Liver (tissue), 9 donors: ENCODE measurements around the gene ZNF544. TPM values are rescaled to one million over a fixed set of nuclear protein-coding genes. Genes with fewer than 3 reads are reported as not detected.

Experiments
- DNase-seq: peaks from one replicate; pipeline ENCODE4 v3.0.0-alpha.2; 2017; ENCODE audit warnings: low spot score
- H3K27ac ChIP-seq, 2 donors: one replicate each; pipeline ENCODE4 v1.7.0; 2013; ENCODE audit warnings: inconsistent platforms in 2 of 2, low read length in 2 of 2, control low read depth in 1 of 2, low read depth in 1 of 2, mild to moderate bottlenecking in 1 of 2
- H3K27me3 ChIP-seq, 4 donors: one replicate each; pipeline versions ENCODE4 v1.6.1 to v1.7.0; 2013; ENCODE audit warnings: low read length in 3 of 4, inconsistent platforms in 1 of 4, mild to moderate bottlenecking in 1 of 4, moderate library complexity in 1 of 4; ENCODE audit not compliant: control insufficient read depth in 4 of 4, insufficient read depth in 4 of 4
- H3K36me3 ChIP-seq, 4 donors: one replicate each; pipeline versions ENCODE4 v1.6.1 to v1.7.0; 2013; ENCODE audit warnings: low read length in 3 of 4, mild to moderate bottlenecking in 3 of 4, low read depth in 1 of 4, moderate library complexity in 1 of 4; ENCODE audit not compliant: control insufficient read depth in 4 of 4, insufficient read depth in 3 of 4
- H3K4me1 ChIP-seq, 4 donors: one replicate each; pipeline versions ENCODE4 v1.6.1 to v1.7.0; 2013; ENCODE audit warnings: low read length in 3 of 4, mild to moderate bottlenecking in 3 of 4, moderate library complexity in 1 of 4; ENCODE audit not compliant: control insufficient read depth in 4 of 4, insufficient read depth in 4 of 4
- H3K4me3 ChIP-seq, 3 donors: one replicate each; pipeline versions ENCODE4 v1.6.1 to v1.7.0; 2013; ENCODE audit warnings: low read length in 3 of 3, control low read depth in 1 of 3, low read depth in 1 of 3, mild to moderate bottlenecking in 1 of 3
- H3K9ac ChIP-seq, 2 donors: one replicate each; pipeline ENCODE4 v1.7.0; 2013; ENCODE audit warnings: low read length in 2 of 2, mild to moderate bottlenecking in 2 of 2, moderate library complexity in 2 of 2, control low read depth in 1 of 2, low read depth in 1 of 2
- H3K9me3 ChIP-seq, 4 donors: one replicate each; pipeline versions ENCODE4 v1.6.1 to v1.7.0; 2013; ENCODE audit warnings: low read length in 3 of 4; ENCODE audit not compliant: control insufficient read depth in 4 of 4
- EGR1 ChIP-seq, 2 donors: IDR thresholded peaks; 2 replicates each; pipeline ENCODE4 v1.6.1; 2016 to 2018; ENCODE audit warnings: antibody characterized with exemption in 2 of 2, low read depth in 2 of 2
- FOXA1 ChIP-seq: IDR thresholded peaks from 2 replicates; pipeline ENCODE4 v1.6.1; 2016; ENCODE audit warnings: antibody characterized with exemption
- FOXA2 ChIP-seq: IDR thresholded peaks from 2 replicates; pipeline ENCODE4 v1.6.1; 2016; ENCODE audit warnings: antibody characterized with exemption
- HNF4A ChIP-seq, 2 donors: conservative IDR thresholded peaks; 2 replicates each; pipeline ENCODE4 v1.6.1; 2016; ENCODE audit warnings: antibody characterized with exemption in 2 of 2, mild to moderate bottlenecking in 2 of 2
- JUND ChIP-seq, 2 donors: IDR thresholded peaks; 2 replicates each; pipeline ENCODE4 v1.6.1; 2016; ENCODE audit warnings: antibody characterized with exemption in 2 of 2
- RAD21 ChIP-seq, 2 donors: IDR thresholded peaks; 2 replicates each; pipeline ENCODE4 v1.6.1; 2016; ENCODE audit warnings: antibody characterized with exemption in 2 of 2, mild to moderate bottlenecking in 2 of 2
- RXRA ChIP-seq, 2 donors: IDR thresholded peaks; 2 replicates each; pipeline ENCODE4 v1.6.1; 2017 to 2018; ENCODE audit warnings: antibody characterized with exemption in 2 of 2, mild to moderate bottlenecking in 1 of 2
- SP1 ChIP-seq: IDR thresholded peaks from 2 replicates; pipeline ENCODE4 v1.6.1; 2018; ENCODE audit warnings: antibody characterized with exemption, mild to moderate bottlenecking
- TAF1 ChIP-seq: conservative IDR thresholded peaks from 2 replicates; pipeline ENCODE4 v1.6.1; 2016; ENCODE audit warnings: antibody characterized with exemption, mild to moderate bottlenecking
- WGBS: extraction: QIAGEN DNeasy Blood & Tissue Kit; methylation state at CpG from one replicate; pipeline ENCODE4 v1.1.7; 2013; 5-methylcytosine and 5-hydroxymethylcytosine counted together
- polyA plus RNA-seq, 2 donors: library from polyadenylated mRNA; stranded (reverse) in 1 of 2; unstranded in 1 of 2; fragments of 200-250 nt in 1 of 2; fragments of >200 nt in 1 of 2; fragmentation: Nextera tagmentation in 1 of 2; extraction: Ambion mirVana in 1 of 2; gene quantifications; one replicate each; pipeline versions ENCODE4 v1.2.1 to v1.2.3, GENCODE V29; 2013 to 2015
- total RNA-seq, 2 donors: library from RNA; depleted of rRNA; stranded (reverse); fragments of >200 nt; gene quantifications; one replicate each; pipeline ENCODE4 v1.2.3, GENCODE V29; 2014
- TF ChIP-seq, protein P1 (sequence below): IDR thresholded peaks from 2 replicates; pipeline ENCODE4 v1.6.1; 2016; ENCODE audit warnings: antibody characterized with exemption
- TF ChIP-seq, protein P2 (sequence below): fragments of 150-350 bp; IDR thresholded peaks from 2 replicates; pipeline ENCODE4 v1.5.1; 2017; ENCODE audit warnings: improper control_type of control experiment, low read depth, low read length; ENCODE audit not compliant: missing input control
- TF ChIP-seq, protein P3 (sequence below): IDR thresholded peaks from 2 replicates; pipeline ENCODE4 v1.6.1; 2016; ENCODE audit warnings: antibody characterized with exemption
- donor health status: healthy.
- donor health status: healthy.
- donor health status: healthy.
- donor health status: healthy.
- donor health status: healthy.

The ZNF544 gene
- total and polyA plus RNA-seq, 4 donors: 2.5 to 25.2 (median 11.3) TPM

DNA sequence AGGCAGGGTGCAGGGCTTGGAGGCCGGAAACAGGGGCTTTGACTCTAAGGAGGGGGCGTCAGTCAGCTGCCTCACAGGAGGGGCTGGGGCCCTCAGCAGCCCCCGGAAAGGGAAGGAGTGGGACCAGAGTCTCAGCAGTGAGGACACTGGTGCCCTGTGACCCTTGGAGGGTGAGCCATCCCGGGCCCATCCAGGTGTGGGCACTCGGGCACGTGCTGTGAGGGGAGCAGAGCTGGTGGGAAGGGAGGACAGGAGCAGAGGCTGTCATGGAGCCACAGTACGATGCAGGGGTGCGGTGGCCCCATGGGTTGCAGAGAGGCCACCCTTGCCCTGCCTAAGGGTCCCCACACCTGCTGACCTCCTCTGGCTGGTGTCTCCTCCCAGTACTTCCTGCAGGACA, 19.1 kb upstream of the ZNF544 start:
- no peak overlapping the region for H3K27ac ChIP-seq
- no peak overlapping the region for H3K9ac ChIP-seq
- peaks cover 86 to 99% (median 96%) of the 10 kb centered on the region in 4 donors for H3K9me3 ChIP-seq
- peak overlapping the region in 2 of 3 donors; percentile 72 to 80 for H3K4me3 ChIP-seq
- no peak for DNase-seq
- H3K36me3 ChIP-seq: peaks cover 44 to 93% (median 86%) of the 10 kb centered on the region in 4 donors
- no peak for TF ChIP-seq FOXA2
- no peak for TF ChIP-seq TAF1
- no peak for TF ChIP-seq HNF4A (conservative IDR thresholded peaks at IDR 0.05)
- TF ChIP-seq EGR1 (IDR thresholded peaks at IDR 0.05; ENCODE audit: low read depth in 2 of 2): no peak
- TF ChIP-seq, protein P1, sequence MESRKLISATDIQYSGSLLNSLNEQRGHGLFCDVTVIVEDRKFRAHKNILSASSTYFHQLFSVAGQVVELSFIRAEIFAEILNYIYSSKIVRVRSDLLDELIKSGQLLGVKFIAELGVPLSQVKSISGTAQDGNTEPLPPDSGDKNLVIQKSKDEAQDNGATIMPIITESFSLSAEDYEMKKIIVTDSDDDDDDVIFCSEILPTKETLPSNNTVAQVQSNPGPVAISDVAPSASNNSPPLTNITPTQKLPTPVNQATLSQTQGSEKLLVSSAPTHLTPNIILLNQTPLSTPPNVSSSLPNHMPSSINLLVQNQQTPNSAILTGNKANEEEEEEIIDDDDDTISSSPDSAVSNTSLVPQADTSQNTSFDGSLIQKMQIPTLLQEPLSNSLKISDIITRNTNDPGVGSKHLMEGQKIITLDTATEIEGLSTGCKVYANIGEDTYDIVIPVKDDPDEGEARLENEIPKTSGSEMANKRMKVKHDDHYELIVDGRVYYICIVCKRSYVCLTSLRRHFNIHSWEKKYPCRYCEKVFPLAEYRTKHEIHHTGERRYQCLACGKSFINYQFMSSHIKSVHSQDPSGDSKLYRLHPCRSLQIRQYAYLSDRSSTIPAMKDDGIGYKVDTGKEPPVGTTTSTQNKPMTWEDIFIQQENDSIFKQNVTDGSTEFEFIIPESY: no peak
- no peak for TF ChIP-seq RAD21 (IDR thresholded peaks at IDR 0.05)
- no peak for TF ChIP-seq SP1
- no peak for TF ChIP-seq JUND (IDR thresholded peaks at IDR 0.05)
- TF ChIP-seq, protein P2, sequence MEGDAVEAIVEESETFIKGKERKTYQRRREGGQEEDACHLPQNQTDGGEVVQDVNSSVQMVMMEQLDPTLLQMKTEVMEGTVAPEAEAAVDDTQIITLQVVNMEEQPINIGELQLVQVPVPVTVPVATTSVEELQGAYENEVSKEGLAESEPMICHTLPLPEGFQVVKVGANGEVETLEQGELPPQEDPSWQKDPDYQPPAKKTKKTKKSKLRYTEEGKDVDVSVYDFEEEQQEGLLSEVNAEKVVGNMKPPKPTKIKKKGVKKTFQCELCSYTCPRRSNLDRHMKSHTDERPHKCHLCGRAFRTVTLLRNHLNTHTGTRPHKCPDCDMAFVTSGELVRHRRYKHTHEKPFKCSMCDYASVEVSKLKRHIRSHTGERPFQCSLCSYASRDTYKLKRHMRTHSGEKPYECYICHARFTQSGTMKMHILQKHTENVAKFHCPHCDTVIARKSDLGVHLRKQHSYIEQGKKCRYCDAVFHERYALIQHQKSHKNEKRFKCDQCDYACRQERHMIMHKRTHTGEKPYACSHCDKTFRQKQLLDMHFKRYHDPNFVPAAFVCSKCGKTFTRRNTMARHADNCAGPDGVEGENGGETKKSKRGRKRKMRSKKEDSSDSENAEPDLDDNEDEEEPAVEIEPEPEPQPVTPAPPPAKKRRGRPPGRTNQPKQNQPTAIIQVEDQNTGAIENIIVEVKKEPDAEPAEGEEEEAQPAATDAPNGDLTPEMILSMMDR: no peak
- no peaks in the 10 kb centered on the region for H3K27me3 ChIP-seq
- no peaks in the 10 kb centered on the region for H3K4me1 ChIP-seq
- WGBS: 97% methylated on average over 8 of the region's 8 CpGs

DNA sequence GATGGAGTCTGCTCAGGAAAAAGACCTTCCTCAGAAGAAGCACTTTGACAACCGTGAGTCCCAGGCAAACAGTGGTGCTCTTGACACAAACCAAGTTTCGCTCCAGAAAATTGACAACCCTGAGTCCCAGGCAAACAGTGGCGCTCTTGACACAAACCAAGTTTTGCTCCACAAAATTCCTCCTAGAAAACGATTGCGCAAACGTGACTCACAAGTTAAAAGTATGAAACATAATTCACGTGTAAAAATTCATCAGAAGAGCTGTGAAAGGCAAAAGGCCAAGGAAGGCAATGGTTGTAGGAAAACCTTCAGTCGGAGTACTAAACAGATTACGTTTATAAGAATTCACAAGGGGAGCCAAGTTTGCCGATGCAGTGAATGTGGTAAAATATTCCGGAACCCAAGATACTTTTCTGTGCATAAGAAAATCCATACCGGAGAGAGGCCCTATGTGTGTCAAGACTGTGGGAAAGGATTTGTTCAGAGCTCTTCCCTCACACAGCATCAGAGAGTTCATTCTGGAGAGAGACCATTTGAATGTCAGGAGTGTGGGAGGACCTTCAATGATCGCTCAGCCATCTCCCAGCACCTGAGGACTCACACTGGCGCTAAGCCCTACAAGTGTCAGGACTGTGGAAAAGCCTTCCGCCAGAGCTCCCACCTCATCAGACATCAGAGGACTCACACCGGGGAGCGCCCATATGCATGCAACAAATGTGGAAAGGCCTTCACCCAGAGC, 16.2 kb upstream of the ZNF544 start:
- DNase-seq: no peak
- Histone ChIP-seq H3K4me3 (peak overlapping the region in 2 of 3 donors; percentile 49 to 70), H3K27me3 (no peaks in the 10 kb centered on the region), H3K36me3 (peaks cover 30 to 64% (median 62%) of the 10 kb centered on the region in 4 donors), H3K9me3 (peaks cover 83 to 98% (median 94%) of the 10 kb centered on the region in 4 donors), H3K27ac (no peak overlapping the region), H3K9ac (no peak overlapping the region), H3K4me1 (no peaks in the 10 kb centered on the region)
- TF ChIP-seq EGR1 (IDR thresholded peaks at IDR 0.05; ENCODE audit: low read depth in 2 of 2): no peak
- TF ChIP-seq FOXA1: no peak
- TF ChIP-seq, protein P3, sequence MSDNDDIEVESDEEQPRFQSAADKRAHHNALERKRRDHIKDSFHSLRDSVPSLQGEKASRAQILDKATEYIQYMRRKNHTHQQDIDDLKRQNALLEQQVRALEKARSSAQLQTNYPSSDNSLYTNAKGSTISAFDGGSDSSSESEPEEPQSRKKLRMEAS: no peak
- WGBS: 97% methylated on average over 17 of the region's 17 CpGs

DNA sequence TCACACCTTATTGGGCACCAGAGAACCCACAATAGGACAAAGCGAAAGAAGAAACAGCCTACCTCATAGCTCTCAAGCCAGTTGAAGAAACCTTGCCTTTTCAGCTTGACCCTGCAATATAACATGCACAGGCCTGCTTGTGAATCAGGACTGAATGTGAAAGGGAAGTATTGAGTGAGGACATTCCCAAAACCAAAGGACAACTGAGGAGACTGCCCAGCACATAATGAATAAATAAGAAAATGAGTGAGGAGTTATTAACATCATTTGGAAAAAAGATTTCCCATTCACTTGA, 15.7 kb upstream of the ZNF544 start:
- H3K9ac ChIP-seq: no peak overlapping the region
- H3K9me3 ChIP-seq: peaks cover 82 to 97% (median 92%) of the 10 kb centered on the region in 4 donors
- no peak for DNase-seq
- H3K4me1 ChIP-seq: no peaks in the 10 kb centered on the region
- no peaks in the 10 kb centered on the region for H3K27me3 ChIP-seq
- peaks cover 26 to 59% (median 57%) of the 10 kb centered on the region in 4 donors for H3K36me3 ChIP-seq
- WGBS: 96% methylated on average over 1 of the region's 1 CpG
- TF ChIP-seq, protein P3: no peak
- TF ChIP-seq RXRA (IDR thresholded peaks at IDR 0.05) (no peak), JUND (IDR thresholded peaks at IDR 0.05) (no peak), TAF1 (no peak)
- peak overlapping the region in 2 of 3 donors; percentile 49 to 70 for H3K4me3 ChIP-seq
- no peak overlapping the region for H3K27ac ChIP-seq
